ENCODE results near the gene TCF21.

Gene TCF21

DNA sequence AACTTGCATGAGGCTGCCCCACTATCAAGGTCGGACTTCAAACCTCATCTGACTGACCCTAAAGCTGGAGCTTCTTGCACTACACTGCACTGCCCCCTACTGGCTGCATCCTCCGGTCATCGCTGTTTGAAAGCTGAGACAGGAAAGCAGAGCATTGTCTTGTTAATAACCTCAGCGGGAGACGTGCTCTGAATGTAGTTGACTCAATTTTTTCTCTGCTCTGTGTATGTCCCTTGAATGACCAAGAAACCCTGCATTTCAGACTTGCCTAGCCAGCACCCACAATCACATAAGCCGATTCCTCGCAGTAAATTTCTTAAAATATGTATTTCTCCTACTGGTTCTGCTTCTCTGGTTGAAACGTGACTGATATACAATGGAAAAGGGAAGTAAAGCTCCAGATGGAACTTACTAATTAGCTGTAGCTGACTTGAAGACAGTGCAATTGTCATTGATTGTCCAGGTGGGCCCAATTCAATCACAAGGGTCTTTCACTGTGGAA, 27.8 kb downstream of the TCF21 start:
- POLR2A ChIA-PET (ENCODE audit: low non-redundant PET) = no interaction called here
- DNase-seq (ENCODE audit: low spot score) = peak; percentile 36
- CTCF ChIA-PET = interaction anchor here (0.6 to 3.4 kb wide), 10 partner anchors 8 to 348 kb away, joined by 3 to 31 read pairs (median 4); no protein-coding TSS in a partner anchor
- no peak overlapping the region for H3K27ac ChIP-seq
- TF ChIP-seq, protein P1, sequence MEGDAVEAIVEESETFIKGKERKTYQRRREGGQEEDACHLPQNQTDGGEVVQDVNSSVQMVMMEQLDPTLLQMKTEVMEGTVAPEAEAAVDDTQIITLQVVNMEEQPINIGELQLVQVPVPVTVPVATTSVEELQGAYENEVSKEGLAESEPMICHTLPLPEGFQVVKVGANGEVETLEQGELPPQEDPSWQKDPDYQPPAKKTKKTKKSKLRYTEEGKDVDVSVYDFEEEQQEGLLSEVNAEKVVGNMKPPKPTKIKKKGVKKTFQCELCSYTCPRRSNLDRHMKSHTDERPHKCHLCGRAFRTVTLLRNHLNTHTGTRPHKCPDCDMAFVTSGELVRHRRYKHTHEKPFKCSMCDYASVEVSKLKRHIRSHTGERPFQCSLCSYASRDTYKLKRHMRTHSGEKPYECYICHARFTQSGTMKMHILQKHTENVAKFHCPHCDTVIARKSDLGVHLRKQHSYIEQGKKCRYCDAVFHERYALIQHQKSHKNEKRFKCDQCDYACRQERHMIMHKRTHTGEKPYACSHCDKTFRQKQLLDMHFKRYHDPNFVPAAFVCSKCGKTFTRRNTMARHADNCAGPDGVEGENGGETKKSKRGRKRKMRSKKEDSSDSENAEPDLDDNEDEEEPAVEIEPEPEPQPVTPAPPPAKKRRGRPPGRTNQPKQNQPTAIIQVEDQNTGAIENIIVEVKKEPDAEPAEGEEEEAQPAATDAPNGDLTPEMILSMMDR (conservative IDR thresholded peaks at IDR 0.05; ENCODE audit: low read depth) = peak; percentile 90

GRCh38 chr6:133917781-133918180, 28.9 kb downstream of the TCF21 start:
- no peak overlapping the region for H3K27ac ChIP-seq

GRCh38 chr6:133918208-133918930, 29.5 kb downstream of the TCF21 start:
- no peak for DNase-seq (ENCODE audit: low spot score)
- ChIA-PET CTCF (interaction anchor here (1.0 kb wide), 2 partner anchors 81 to 179 kb away, joined by 3 to 6 read pairs; no protein-coding TSS in a partner anchor), POLR2A (ENCODE audit: low non-redundant PET) (no interaction called here)
- H3K27ac ChIP-seq = no peak overlapping the region
- TF ChIP-seq, protein P1 (conservative IDR thresholded peaks at IDR 0.05; ENCODE audit: low read depth) = no peak

More at GRCh38 chr6:133917781-133918180, 28.9 kb downstream of the TCF21 start:
- TF ChIP-seq, protein P1 (conservative IDR thresholded peaks at IDR 0.05; ENCODE audit: low read depth) = no peak
- no peak for DNase-seq (ENCODE audit: low spot score)
- ChIA-PET CTCF (interaction anchor here (3.4 kb wide), 1 partner anchor 79 kb away, joined by 31 read pairs; no protein-coding TSS in a partner anchor), POLR2A (ENCODE audit: low non-redundant PET) (no interaction called here)

- ChIA-PET CTCF (interaction anchor here (1.0 kb wide), 1 partner anchor 178 kb away, joined by 6 read pairs; no protein-coding TSS in a partner anchor), POLR2A (ENCODE audit: low non-redundant PET) (no interaction called here)
- H3K27ac ChIP-seq = no peak overlapping the region
- DNase-seq (ENCODE audit: low spot score) = no peak
- TF ChIP-seq, protein P1 (conservative IDR thresholded peaks at IDR 0.05; ENCODE audit: low read depth) = no peak
These were observed 30.4 kb downstream of the TCF21 start for GRCh38 chr6:133919362-133919761.

- POLR2A ChIA-PET (ENCODE audit: low non-redundant PET) = no interaction called here
- DNase-seq (ENCODE audit: low spot score) = peak; percentile 61
These were observed 32.4 kb downstream of the TCF21 start for GRCh38 chr6:133921249-133921859.

More at GRCh38 chr6:133921249-133921859, 32.4 kb downstream of the TCF21 start:
- CTCF ChIA-PET = interaction anchor here (0.5 to 5.8 kb wide), 14 partner anchors 22 to 1167 kb away, joined by 3 to 98 read pairs (median 4); no protein-coding TSS in a partner anchor
- H3K27ac ChIP-seq = no peak overlapping the region
- TF ChIP-seq, protein P1 (conservative IDR thresholded peaks at IDR 0.05; ENCODE audit: low read depth) = peak; percentile 79
